Activated naive CD8-positive, alpha-beta T cell (primary cell): ENCODE data around the gene GSTT4.
"Not testable (repeated sequence)": the region's sequence is repeated elsewhere in the genome, so short reads cannot be mapped to it uniquely, and the experiment has no call there.

Experiments used
- H3K27ac Mint-ChIP-seq: one replicate; pipeline ENCODE4 v1.8.0; 2021; ENCODE audit warnings: mixed read lengths
- H3K27me3 Mint-ChIP-seq: one replicate; pipeline ENCODE4 v1.8.0; 2021; ENCODE audit warnings: mixed read lengths
- H3K36me3 Mint-ChIP-seq: one replicate; pipeline ENCODE4 v1.8.0; 2021; ENCODE audit warnings: mixed read lengths
- H3K4me1 Mint-ChIP-seq: one replicate; pipeline ENCODE4 v1.8.0; 2021; ENCODE audit warnings: low read depth, mixed read lengths
- H3K4me3 Mint-ChIP-seq: one replicate; pipeline ENCODE4 v1.8.0; 2021; ENCODE audit warnings: mild to moderate bottlenecking, mixed read lengths
- H3K9me3 Mint-ChIP-seq: one replicate; pipeline ENCODE4 v1.8.0; 2021; ENCODE audit warnings: low read depth, mixed read lengths

The GSTT4 gene

DNA sequence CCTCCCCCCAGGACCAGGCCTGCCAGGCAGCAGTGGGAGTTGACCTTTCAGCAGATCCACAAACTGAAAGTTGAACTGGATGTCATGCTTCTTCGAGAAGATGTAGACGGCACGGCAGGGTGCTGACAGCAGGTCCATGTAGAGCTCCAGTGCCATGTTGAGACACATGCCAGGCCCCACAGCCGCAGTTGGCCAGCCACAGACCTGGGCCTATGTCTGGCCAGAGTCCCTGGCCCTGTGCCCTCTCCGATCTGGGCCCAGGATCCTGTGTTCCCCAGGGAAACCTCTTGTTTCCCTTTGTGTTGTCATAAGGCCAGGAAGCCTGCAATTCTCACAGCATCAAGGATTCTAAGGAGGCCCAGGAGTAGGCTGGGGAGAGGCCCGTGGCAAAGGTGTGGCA is at the start of gene GSTT4:
GSTT4 (minus strand) TSS at position 253 of the 400 bp plus-strand sequence; CDS start at position 156, 97 bp downstream.
- Mint-ChIP-seq H3K9me3 (no peaks in the 10 kb centered on the region), H3K4me1 (peaks cover 2% of the 10 kb centered on the region), H3K36me3 (no peaks in the 10 kb centered on the region), H3K27me3 (peaks cover 3% of the 10 kb centered on the region), H3K27ac (no peak within 1 kb of the TSS), H3K4me3 (no peak within 1 kb of the TSS)

DNA sequence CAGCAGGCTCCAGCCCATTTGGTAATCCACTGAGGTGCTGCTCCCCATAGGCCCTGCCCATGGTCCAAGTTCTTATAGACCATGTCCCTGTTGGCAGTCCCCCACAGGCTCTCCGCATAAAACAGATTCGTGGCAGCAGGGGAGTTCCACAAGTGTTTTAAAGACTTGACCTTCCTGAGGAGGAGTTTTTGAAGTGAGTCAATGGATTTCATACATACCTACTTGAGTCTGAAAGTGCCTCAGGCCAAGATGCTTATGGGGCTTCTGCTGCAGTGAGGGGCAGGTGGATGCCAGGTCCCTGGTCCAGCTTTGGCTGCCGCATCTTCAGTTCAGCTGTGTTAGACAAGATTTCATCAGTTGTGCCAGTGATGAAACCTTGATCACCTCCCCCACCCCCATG is 49.1 kb upstream of the GSTT4 start:
- Mint-ChIP-seq H3K4me1 (peaks cover under 1% of the 10 kb centered on the region), H3K4me3 (no peak overlapping the region), H3K36me3 (peaks cover 16% of the 10 kb centered on the region), H3K27me3 (no peaks in the 10 kb centered on the region), H3K27ac (no peak overlapping the region), H3K9me3 (no peaks in the 10 kb centered on the region)

DNA sequence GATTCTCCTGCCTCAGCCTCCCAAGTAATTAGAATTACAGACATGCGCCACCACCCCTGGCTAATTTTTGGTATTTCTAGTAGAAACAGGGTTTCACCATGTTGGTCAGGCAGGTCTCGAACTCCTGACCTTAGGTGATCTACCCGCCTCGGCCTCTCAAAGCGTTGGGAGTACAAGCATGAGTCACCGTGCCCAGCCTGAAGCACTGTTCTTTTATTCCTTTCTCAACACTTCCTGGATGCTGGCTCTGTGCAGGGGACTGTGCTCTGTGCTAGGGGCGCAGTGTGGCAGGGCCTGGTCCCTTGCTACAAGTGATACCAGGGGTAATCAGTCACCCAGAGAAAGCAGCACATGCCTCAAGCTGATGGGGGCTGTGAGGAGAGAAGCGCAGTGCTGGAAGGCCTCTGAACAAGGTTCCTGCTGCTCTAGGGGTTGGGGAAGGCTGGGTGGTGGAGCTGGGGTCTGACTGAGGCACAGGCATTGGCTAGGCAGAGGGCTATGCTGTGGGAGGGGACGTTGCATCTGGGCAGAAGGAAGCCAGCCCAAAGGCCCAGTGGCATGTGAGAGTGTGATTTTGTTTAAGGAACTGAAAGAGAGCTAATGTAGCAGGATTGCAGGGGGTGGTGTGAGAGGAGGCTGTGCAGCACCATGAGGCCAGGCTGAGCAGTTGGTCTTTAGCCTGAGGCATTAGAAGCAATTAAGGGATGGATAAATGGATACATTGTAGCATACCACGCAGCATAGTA is 48.4 kb upstream of the GSTT4 start:
- Mint-ChIP-seq H3K36me3 (peaks cover 15% of the 10 kb centered on the region), H3K4me1 (no peaks in the 10 kb centered on the region), H3K4me3 (no peak overlapping the region), H3K27ac (no peak overlapping the region), H3K27me3 (no peaks in the 10 kb centered on the region), H3K9me3 (no peaks in the 10 kb centered on the region)

DNA sequence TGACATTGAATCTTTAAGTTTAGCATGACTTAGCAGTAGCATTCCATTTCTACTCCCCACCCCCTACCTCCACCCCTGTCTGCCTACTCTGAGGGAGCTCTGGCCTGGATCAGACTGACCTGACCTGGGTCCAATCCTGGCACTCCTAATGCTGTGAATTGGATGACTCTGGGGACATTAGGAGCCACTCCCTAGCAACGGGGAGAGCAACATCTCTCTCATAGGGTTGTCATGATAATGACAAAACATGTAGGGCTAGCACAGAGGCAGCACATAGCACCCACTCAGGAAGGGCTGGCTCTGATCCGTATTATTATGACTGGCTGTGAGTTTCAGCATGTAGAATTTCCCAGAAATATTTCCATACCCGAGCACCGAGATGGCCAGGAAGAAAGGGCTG is 46.3 kb upstream of the GSTT4 start:
- no peaks in the 10 kb centered on the region for H3K4me1 Mint-ChIP-seq
- H3K36me3 Mint-ChIP-seq: peaks cover 13% of the 10 kb centered on the region
- H3K4me3 Mint-ChIP-seq: no peak overlapping the region
- no peak overlapping the region for H3K27ac Mint-ChIP-seq
- no peaks in the 10 kb centered on the region for H3K9me3 Mint-ChIP-seq
- no peaks in the 10 kb centered on the region for H3K27me3 Mint-ChIP-seq

DNA sequence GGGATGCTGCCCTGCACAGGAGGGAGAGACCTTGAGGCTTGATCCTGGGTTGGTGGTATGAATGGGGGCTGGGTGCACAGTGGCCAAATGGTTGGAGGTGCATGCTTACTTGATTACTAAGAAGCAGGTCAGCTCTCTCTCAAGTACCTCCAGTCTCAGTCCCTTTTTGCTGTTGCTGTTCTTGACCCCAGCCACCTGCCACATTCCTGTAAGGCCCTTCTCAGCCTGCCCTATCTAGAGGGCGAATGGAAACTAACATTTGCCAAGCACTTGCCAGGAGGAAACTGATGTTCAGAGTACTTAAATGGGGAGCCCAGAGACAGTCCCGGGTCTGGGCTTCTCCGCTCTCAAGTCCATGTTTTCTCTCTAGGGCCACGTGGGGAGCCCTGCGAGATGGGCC is 45.8 kb upstream of the GSTT4 start:
- Mint-ChIP-seq H3K4me3 (no peak overlapping the region), H3K36me3 (peaks cover 16% of the 10 kb centered on the region), H3K9me3 (no peaks in the 10 kb centered on the region), H3K27ac (no peak overlapping the region), H3K27me3 (no peaks in the 10 kb centered on the region), H3K4me1 (peaks cover under 1% of the 10 kb centered on the region)

DNA sequence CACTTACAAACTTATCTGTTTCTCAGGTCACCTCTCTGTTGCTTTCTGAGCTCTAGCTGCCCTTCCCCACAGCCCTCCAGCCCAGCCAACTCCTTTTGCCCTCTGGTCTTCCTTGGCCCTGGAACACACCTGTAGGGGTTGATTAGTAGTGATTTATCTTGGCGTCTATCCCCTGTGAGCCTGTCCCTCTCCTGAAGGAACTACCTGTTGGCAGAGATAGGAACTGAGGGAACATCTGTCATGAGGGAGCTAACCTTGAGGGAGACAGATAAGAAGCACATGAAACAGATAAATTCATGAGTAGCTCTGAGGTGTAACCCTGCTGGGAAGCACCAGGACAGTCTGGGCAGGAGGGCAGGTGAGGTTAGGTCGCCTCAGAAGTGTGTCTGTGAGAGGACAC is 44.7 kb upstream of the GSTT4 start:
- no peak overlapping the region for H3K4me3 Mint-ChIP-seq
- H3K36me3 Mint-ChIP-seq: peaks cover 15% of the 10 kb centered on the region
- no peak overlapping the region for H3K27ac Mint-ChIP-seq
- no peaks in the 10 kb centered on the region for H3K9me3 Mint-ChIP-seq
- H3K4me1 Mint-ChIP-seq: peaks cover 3% of the 10 kb centered on the region
- H3K27me3 Mint-ChIP-seq: no peaks in the 10 kb centered on the region

DNA sequence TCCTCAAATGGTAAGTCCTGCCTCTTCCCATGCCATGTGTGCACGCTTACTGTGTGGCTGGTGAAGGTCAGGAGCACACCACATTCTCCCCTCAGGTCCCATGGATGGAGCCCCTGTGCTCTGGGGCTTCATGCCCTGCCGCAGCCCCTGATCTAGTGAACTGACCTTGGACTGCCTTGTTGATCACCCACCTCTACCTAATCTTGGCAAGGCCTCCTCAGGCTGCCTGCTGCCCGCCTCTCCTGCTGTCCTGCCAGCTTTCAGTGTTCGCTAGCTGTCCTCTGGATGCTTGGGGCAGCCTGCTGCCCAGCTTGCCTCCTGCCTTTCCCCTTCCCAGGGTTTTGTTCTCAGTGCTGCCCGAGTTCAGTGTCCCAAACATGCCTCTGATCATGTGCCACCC is 44.0 kb upstream of the GSTT4 start:
- Mint-ChIP-seq H3K27ac (no peak overlapping the region), H3K9me3 (no peaks in the 10 kb centered on the region), H3K27me3 (no peaks in the 10 kb centered on the region), H3K36me3 (peaks cover 18% of the 10 kb centered on the region), H3K4me1 (peaks cover 4% of the 10 kb centered on the region), H3K4me3 (no peak overlapping the region)

DNA sequence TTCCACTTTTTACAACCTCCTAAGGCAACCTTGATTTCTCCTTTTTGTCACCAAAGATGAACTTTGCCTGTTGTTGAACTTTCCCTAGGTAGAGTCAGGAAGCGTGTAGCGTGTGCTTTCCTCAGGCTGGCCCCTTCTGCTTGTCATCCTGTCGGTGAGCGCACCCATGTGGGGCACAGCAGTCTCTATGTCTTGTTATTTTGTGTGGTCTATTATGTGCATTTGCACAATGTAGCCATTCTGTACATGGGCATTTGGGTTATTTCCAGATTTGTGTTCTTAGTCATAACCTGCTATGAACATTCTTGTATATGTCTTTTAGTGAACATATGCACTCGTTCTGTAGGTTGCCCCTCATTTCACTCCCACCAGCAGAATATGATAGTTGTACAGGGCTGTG is 40.8 kb upstream of the GSTT4 start:
- Mint-ChIP-seq H3K4me1 (peaks cover 11% of the 10 kb centered on the region), H3K27ac (peak overlapping the region; percentile 1), H3K4me3 (no peak overlapping the region), H3K9me3 (no peaks in the 10 kb centered on the region), H3K27me3 (no peaks in the 10 kb centered on the region), H3K36me3 (peaks cover 26% of the 10 kb centered on the region)

DNA sequence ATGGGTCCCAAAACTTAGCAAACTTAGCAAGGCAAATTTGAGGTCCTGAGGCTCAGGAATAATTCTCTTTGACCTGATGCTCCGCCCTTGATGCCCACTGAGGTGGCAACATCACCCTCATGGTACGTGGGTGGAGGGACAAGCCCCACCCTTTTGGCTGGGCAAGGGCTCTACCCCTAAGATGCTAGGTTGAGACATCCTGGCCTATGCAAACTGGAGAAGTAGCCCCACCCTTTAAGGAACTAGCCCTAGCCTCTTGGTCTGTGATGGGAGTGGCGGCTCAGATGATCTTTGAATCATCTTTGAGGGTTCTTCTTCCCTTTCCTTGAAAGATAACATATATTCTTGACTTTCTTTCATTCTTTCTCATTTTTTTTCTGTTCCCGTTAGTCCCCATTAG is 38.7 kb upstream of the GSTT4 start:
- H3K27ac Mint-ChIP-seq: peak overlapping the region; percentile 5
- H3K4me1 Mint-ChIP-seq: peaks cover 32% of the 10 kb centered on the region
- no peaks in the 10 kb centered on the region for H3K27me3 Mint-ChIP-seq
- H3K9me3 Mint-ChIP-seq: no peaks in the 10 kb centered on the region
- H3K36me3 Mint-ChIP-seq: peaks cover 23% of the 10 kb centered on the region
- no peak overlapping the region for H3K4me3 Mint-ChIP-seq

DNA sequence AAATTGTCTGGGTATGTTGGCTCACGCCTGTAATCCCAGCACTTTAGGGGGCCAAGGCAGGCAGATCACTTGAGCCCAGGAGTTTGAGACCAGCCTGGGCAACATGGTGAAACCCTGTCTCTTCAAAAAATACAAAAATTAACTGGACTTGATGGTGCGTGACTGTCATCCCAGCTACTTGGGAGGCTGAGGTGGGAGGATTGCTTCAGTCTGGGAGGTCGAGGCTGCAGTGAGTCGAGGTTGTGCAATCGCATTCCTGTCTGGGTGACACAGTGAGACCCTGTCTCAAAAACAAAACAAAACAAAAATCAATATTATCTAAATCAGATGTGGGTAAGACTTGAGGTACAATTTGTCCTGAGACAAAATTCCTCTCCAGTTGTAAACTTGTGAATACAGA is 38.2 kb upstream of the GSTT4 start:
- H3K27ac Mint-ChIP-seq, H3K4me3 Mint-ChIP-seq, H3K27me3 Mint-ChIP-seq, H3K9me3 Mint-ChIP-seq: not testable (repeated sequence)
- H3K4me1 Mint-ChIP-seq: peaks cover 37% of the 10 kb centered on the region
- H3K36me3 Mint-ChIP-seq: peaks cover 26% of the 10 kb centered on the region

DNA sequence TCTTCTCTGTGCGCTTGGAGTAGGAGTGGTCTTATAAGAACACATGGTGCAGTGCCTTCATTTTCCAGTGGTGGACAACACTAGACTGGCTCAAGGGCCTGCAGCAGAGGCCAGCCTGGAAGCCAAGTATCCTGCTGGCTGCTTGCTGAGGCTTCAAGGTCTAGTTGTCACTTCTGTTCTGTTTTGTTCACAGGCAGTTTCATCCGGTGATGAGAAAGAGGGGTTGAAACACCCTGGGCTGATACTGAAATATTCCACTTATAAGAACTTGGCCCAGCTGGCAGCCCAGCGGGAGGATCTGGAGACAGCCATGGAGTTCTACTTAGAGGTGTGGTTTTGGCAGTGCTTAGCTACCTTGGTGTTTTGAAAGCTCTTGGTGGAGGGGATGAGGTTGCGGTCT is 35.7 kb upstream of the GSTT4 start:
- Mint-ChIP-seq H3K27ac (no peak overlapping the region), H3K9me3 (no peaks in the 10 kb centered on the region), H3K4me3 (no peak overlapping the region), H3K4me1 (peaks cover 57% of the 10 kb centered on the region), H3K36me3 (peaks cover 26% of the 10 kb centered on the region), H3K27me3 (no peaks in the 10 kb centered on the region)

DNA sequence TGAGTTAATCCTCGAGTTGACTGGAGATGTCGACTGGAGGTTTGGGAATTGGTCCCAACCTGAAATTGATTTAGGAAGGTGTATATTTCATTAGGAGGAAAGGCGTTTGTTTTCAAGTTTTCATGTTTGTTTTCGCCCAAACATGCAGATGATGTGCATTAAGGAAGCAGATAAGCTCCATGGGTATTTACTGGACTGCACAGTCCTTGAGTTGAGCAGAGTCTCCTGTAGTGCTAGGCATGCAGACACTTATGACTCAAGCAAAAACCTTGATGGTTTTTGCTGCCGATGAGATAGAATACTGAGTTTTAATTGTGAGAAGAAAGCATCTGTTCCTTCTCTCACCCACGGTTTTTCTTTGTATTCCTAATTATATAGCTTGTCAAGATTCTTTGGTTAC is 33.8 kb upstream of the GSTT4 start:
- Mint-ChIP-seq H3K9me3 (no peaks in the 10 kb centered on the region), H3K27ac (peak overlapping the region; percentile 78), H3K36me3 (peaks cover 24% of the 10 kb centered on the region), H3K4me1 (peaks cover 72% of the 10 kb centered on the region), H3K4me3 (peak overlapping the region; percentile 53), H3K27me3 (no peaks in the 10 kb centered on the region)

DNA sequence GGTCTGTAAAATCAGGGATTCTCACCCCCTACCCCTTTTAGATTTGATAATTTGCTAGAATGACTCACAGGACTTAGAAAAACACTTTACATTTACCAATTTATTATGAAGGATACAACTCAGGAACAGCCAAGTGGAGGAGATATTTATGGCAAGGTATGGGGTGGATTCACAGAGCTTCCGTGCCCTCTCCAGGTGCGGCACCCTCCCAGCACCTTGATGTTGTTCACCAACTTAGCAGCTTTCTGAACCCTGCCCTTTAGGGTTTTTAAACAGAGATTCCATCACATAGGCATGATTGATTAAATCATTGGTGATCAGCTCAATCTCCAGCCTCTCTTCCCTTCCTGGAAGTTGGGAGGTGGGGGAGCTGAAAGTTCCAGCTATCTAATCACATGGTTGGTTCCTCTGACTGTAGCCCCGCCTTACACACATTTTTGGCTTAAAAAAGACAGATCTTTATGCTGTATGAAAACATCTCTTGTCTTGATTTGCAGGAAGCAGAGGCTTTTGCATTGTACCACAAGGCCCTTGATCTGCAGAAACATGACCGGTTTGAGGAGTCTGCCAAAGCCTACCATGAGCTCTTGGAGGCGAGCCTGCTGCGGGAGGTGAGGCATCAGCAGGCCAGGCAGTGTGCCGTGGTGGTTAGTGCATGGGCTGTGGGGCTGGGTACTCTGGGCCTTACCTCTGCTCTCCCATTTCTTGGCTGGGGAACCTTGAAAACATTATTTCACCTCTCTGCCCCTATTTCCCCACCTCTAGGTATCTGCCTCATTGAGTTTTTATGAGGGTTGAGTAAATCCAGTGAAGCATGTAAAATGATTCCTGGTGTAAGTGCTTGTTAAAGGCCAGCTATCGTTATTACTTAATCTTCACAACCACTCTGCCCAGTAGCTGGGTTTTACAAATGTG is 32.9 kb upstream of the GSTT4 start:
- Mint-ChIP-seq H3K27me3 (no peaks in the 10 kb centered on the region), H3K4me3 (peak overlapping the region; percentile 53), H3K4me1 (peaks cover 76% of the 10 kb centered on the region), H3K27ac (peak overlapping the region; percentile 78), H3K36me3 (peaks cover 24% of the 10 kb centered on the region), H3K9me3 (no peaks in the 10 kb centered on the region)

DNA sequence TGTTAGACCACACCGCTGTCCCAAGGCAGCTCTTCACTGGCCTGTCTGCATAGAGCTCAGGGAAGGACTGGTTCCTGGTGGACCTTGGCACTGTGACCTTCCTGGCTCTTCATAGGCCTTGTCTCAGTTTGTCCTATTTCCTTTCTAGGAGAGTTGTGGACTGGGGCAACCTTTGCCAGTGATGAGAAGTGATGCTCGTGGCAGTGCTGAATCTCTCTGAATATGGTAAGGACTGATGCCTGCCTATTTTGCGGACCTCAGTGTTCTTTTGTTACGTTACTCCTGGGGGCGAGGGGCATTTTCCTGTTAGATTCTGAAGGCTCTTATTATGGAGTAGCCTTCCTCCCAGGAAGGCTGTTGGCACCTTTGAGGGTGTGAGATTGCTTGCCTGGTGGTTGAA is 30.0 kb upstream of the GSTT4 start:
- H3K4me3 Mint-ChIP-seq: no peak overlapping the region
- H3K9me3 Mint-ChIP-seq: no peaks in the 10 kb centered on the region
- peaks cover 71% of the 10 kb centered on the region for H3K4me1 Mint-ChIP-seq
- no peaks in the 10 kb centered on the region for H3K27me3 Mint-ChIP-seq
- peaks cover 15% of the 10 kb centered on the region for H3K36me3 Mint-ChIP-seq
- peak overlapping the region; percentile 58 for H3K27ac Mint-ChIP-seq

DNA sequence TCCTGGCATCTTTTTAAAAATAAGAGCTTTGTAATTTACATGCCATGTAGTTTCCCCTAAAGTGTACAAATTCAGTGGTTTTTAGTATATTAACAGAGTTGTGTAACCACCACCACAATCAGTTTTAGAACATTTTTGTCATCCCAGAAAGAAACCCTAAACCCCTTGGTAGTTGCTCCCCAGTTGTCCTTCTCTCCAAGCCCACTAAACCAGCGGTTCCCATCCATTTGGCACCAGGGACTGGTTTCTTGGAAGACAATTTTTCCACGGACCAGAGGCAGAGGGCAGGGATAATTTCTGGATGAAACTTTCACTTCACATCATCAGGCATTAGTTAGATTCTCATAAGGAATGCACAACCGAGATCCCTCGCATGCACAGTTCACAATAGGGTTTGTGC is 28.5 kb upstream of the GSTT4 start:
- peaks cover 8% of the 10 kb centered on the region for H3K36me3 Mint-ChIP-seq
- H3K9me3 Mint-ChIP-seq: no peaks in the 10 kb centered on the region
- H3K4me1 Mint-ChIP-seq: peaks cover 63% of the 10 kb centered on the region
- no peaks in the 10 kb centered on the region for H3K27me3 Mint-ChIP-seq
- no peak overlapping the region for H3K4me3 Mint-ChIP-seq
- H3K27ac Mint-ChIP-seq: no peak overlapping the region
